IPS DF 4.7 (cell line): ENCODE results near the gene LIPE.

Experiments
- DNase-seq: peaks from one replicate; pipeline ENCODE4 v3.0.0-alpha.2; 2013; ENCODE audit warnings: low spot score; ENCODE audit errors: extremely low read depth

LIPE gene

GRCh38 chr19:42356686-42357085 is 70.5 kb downstream of the LIPE start:
- DNase-seq, result no peak

DNA sequence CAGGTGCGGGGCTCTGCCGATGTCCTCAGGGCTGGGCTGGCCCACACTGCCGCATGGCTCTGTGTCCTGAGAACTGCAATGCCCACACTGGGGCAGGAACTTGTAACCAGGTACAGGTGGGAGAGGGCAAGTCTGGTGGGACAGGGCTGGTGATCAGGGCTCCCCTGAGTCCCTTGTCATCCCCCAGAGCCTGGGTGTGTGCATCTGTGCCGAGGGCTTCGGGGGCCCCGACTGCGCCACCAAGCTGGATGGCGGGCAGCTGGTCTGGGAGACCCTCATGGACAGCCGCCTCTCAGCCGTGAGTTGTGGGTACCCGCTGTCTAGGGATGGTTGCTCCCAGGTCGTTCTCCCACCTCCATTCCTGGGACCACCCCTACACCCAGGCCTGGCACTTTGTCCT is 71.3 kb downstream of the LIPE start:
- no peak for DNase-seq

- DNase-seq, result no peak
Measured at GRCh38 chr19:42353341-42354015, 73.7 kb downstream of the LIPE start.

DNA sequence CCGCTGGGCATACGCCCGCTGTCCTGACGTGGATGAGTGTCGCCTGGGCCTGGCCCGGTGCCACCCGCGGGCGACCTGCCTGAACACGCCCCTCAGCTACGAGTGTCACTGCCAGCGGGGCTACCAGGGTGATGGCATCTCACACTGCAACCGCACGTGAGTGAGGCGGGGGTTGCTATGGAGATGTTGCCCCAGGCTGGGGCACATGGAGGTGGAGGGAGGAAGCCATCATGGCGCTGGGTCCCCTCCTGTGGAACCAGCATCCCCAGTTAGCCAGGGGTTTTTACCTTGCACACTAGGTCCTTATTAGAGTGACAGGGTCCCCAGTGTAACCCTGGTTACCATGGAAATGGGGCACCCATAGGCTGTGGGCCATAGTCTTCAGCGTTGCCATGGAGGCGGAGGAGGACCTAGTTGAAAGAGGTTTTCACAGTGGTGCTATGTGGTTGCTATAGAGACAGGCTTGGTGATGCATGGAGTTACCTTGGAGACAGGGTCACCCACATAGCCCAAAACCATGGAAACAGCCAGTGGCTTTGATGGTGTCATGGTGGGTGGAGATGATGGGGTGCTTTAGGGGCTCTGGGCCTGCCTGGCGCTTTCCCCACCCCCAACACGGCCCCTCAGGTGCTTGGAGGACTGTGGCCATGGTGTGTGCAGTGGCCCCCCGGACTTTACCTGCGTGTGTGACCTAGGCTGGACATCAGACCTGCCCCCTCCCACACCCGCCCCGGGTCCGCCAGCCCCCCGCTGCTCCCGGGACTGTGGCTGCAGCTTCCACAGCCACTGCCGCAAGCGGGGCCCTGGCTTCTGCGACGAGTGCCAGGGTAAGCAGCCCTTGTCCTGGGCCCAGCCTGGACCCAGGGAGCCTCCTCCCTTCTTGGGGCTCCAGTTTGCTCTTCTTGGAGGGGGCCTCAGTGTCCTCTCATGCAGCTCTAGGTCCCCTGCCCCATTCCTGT is 74.6 kb downstream of the LIPE start:
- no peak for DNase-seq
